ENCODE results near the gene ATP6V1G2.
A peak's percentile ranks its signal among the peaks of the same experiment; 100 is the strongest.

ATP6V1G2 gene

DNA sequence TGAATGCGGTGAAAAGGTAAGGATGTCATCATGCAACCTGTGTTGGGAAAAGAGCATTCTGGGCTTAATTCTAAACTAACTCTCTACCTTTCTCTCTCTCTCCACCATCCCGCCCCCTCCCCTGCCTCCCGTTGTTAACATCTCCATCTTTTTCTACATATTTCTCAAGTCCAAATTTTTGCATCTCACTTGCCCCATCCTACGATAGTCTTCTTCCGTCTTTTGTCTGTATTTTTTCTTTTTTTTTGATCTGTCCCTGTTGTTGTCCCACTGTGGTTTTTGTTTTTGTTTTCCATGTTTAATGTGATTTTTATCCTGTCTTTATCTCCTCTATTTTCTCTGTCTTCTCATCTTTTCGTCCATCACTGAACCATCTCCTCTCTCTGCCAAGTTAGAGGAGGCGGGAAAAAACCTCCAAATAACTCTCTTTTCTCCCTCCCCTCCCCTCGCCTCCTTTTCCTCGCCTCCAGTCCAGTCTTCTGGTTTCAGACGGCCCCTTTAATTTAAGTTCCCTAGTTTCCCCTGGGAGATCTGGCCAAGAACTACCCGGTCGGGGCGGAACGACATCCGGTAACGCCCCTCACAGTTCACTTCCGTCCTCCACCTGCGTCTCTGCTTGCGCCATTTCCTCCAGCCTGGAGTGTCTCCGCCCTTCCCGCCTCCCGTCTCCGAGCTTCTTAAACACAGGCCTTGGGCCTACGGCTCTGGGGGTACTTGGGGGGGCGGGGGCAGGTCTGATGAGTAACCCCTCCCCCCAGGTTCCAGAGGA, 734 bp upstream of the ATP6V1G2 start, which contains the start of gene NFKBIL1:
Gene NFKBIL1, plus strand, starts transcription at position 651 of the 769 bp plus-strand sequence. Its CDS starts 87 bp downstream, at position 738.
- peak; percentile 90 for FAIRE-seq

DNA sequence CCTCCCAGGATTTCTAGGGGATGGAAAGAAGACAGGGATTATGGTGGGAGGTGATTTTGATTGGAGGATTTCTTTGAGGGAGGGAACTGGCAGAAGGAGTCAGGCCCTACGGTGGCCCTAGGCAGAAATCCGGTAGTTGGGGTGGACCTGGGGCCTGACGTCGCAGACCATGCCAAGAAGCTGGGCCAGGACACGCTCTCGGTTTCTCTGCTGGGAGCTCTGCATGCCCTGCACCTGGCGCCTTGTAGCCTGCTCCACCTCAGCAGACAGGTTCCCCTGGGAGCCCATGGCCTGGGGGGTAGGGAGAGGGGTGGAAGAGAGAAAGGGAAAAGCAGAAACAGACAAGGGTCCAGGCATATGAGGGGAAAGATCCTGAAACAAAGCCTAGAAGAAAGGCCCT, 1.1 kb downstream of the ATP6V1G2 start:
- FAIRE-seq = no peak

GRCh38 chr6:31544676-31545075, 1.7 kb downstream of the ATP6V1G2 start:
- no peak for FAIRE-seq

- FAIRE-seq = no peak
Observed at GRCh38 chr6:31543639-31544038, 2.8 kb downstream of the ATP6V1G2 start.

GRCh38 chr6:31541658-31542521, 4.5 kb downstream of the ATP6V1G2 start, which contains the start of gene DDX39B:
DDX39B (minus strand) TSS chr6:31542003; CDS start chr6:31540532, 1,471 bp downstream.
- FAIRE-seq = peak; percentile 90

- FAIRE-seq = no peak
Observed at GRCh38 chr6:31541059-31541657, 5.2 kb downstream of the ATP6V1G2 start.

- FAIRE-seq = no peak
Observed at GRCh38 chr6:31540640-31541039, 5.8 kb downstream of the ATP6V1G2 start.

DNA sequence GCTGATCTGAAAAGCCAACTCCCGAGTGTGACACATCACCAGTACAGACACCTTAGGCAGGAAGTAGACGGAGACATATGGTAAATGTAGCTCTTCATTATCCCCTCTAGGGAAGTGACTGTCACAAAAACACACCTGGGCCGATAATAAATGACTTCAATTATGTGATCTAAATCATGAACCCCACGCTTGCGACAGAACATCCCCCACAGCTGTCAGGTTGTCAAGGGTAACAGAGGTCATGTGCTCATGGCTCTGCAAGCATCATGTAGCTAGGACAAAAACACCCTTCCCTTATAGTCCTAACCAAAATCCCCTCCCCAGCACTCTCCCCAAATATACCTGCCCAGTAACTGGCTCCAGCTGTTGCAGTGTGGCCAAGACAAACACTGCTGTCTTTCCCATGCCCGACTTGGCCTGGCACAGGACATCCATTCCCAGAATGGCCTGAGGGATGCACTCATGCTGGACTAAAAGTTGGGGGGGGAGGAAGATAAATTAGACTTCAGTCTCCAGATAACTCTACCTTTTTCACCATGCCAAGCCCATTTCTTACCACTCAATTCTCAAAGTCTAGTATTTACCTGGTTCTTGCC, 7.5 kb downstream of the ATP6V1G2 start:
- no peak for FAIRE-seq

DNA sequence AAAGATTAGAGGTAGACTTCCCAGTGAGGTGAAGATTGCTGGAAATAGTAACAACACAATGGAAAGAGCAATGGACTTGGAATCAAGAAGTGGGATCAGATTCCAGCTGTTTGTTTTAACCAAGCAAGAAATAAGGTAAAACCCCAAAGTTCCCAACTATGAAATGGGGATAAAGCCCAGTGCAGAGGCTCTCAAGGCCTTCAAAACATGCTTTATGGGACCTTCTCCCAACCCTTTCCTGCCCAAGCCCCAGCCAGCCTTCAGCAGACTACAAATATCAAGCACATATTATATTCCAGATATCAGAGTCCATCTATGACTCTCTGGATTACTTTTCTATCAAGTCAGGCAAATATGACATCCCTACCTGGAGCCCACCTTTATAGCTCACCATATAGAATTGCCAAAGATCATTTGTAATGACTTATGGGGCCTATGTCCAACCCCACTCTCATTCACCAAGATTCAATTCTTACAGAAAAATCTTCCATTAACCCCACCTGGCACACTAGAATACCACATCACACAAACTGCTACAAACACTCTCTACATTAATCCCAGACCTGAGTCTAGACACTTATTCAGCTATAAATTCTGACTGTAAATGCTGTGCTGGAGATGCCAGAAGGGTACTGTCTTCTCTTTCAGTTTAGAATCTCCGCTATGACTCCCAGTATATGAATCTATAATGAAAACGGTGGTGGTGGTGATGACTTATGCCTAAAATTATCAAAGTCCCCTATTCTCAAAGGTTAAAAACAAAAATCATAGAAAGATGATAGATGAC, 10.7 kb downstream of the ATP6V1G2 start:
- FAIRE-seq = no peak

GRCh38 chr6:31534521-31535040, 11.8 kb downstream of the ATP6V1G2 start:
- FAIRE-seq = no peak

- no peak for FAIRE-seq
Observed at GRCh38 chr6:31534011-31534410, 12.4 kb downstream of the ATP6V1G2 start.

GRCh38 chr6:31533455-31533841, 13.0 kb downstream of the ATP6V1G2 start:
- no peak for FAIRE-seq

DNA sequence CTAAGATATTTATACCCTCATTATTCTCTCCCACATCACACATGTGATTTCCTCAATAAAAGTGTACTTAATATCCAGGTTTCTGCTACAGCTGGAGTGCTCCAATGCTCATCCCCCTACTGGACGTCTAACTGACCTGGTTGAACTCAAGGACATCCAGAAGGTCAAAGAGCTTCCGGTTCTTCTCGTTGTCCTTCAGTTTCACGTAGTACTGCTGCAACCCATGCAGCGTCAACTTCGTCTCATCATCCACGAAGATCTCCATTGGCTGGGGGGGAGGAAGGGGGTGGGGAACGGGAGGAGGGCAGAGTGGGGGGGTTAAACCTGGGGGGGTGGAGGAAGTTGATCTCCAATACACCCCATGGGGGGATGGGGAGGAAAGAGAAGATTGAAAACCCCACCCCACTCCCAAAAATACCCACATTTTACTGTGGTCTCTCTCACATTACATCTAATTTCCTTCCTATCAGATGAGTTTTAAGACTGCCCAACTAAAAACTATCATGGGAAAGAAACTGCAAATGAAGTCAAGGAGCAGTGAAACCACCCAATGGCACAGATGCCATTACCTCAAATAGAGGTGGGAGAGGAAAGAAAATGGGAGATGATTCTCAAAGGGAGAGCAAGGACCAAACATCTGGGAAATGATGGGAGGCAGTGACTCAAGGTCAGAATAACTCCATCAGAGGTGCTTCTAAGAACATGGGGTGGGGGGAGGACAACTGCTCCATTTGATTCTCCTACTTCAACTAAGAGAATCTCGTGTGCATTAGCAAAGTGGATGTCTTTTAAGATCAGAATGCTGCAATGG, 13.6 kb downstream of the ATP6V1G2 start:
- no peak for FAIRE-seq

DNA sequence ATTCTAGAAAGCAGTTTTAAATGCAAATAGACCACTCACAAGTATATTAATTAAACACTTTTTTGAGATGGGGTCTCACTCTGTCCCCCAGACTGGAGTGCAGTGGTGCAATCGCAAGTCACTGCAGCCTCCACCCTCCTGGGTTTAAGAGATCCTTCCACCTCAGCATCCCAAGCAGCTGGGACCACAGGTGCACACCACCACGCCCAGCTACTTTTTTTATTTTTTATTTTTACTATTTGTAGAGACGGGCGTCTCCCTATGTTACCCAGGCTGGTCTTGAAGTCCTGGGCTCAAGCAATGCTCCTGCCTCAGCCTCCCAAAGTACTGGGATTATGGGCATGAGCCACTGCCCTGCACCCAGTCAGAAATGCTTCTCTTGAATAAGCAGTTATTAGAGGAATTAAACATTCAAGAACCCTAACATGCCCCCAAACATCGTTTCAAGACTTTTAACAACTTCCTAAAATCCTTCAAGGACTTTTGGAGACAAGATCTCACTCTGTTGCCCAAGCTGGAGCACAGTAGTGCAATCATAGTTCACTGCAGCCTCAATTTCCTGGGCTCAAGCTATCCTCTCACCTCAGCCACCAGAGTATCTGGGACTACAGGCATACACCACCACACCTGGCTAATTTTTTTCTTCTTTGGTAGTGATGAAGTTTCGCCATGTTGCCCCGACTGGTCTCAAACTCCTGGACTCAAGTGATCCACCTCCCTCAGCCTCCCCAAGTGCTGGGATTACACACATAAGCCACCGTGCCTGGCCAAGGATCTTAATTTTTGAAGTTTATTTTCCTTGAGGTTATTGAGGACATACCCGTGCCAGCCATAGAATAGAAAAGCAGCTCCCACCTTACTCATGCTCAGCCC, 14.4 kb downstream of the ATP6V1G2 start:
- FAIRE-seq = no peak

DNA sequence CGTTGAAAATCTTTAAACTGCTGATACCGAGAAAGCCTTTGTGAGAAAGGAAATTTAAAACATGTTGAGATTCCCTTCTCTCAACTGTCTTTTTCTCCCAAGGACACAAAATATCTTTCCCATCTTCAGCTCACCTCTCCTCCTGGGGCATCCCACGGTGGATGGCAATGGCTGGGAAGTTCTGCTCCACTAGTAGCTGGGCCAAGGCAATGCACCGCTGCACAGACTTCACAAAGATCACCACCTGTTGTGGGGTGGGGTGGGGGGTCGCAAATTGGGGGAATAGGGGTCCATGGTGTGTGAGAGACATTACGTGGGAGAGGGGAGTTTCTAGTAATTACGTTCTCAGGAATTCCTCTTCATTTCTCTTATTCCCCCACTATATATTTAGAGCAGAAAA, 15.2 kb downstream of the ATP6V1G2 start:
- FAIRE-seq = no peak

DNA sequence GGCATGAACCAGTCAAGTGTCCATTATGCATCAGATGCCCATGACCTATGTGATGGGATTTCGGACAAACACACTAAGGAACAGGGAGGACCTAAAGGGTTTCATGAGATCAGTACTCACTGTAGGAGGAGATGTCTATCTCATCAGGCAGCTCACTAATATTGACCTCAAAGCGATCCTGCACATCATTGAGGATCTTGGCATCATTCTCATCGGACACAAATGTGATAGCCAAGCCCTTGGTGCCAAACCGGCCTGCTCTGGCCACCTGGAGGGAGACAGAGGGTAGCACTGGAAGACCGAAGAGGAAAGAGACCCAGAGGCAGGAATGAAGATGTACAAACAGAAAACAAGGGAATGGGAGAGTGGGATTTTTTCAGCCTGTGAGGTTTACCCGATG, 15.7 kb downstream of the ATP6V1G2 start:
- no peak for FAIRE-seq

GRCh38 chr6:31529329-31530150, 16.9 kb downstream of the ATP6V1G2 start:
- FAIRE-seq = no peak

GRCh38 chr6:31528821-31529328, 17.5 kb downstream of the ATP6V1G2 start, which contains the start of gene MCCD1:
MCCD1 (plus strand) TSS chr6:31528962; CDS start chr6:31529015, 53 bp downstream.
- FAIRE-seq = no peak

- FAIRE-seq = no peak
Observed at GRCh38 chr6:31528307-31528777, 18.1 kb downstream of the ATP6V1G2 start.
